Stimulated activated CD4-positive, alpha-beta T cell treated with anti-CD3 and anti-CD28 coated beads, Interleukin-4, amount 100 ng/mL, for 4 hours (primary cell): ENCODE data around the gene FUBP3.
"Not testable (repeated sequence)": the region's sequence is repeated elsewhere in the genome, so short reads cannot be mapped to it uniquely, and the experiment has no call there.

Experiments used
- DNase-seq, 2 experiments: peaks; one replicate each; pipeline ENCODE4 v3.0.0-alpha.2; 2020

FUBP3 gene

GRCh38 chr9:130663258-130663976 is 84.0 kb downstream of the FUBP3 start:
- DNase-seq = no peak

GRCh38 chr9:130663977-130664250 is 84.5 kb downstream of the FUBP3 start:
- no peak for DNase-seq

- DNase-seq = no peak
Observed at GRCh38 chr9:130664251-130665028, 85.1 kb downstream of the FUBP3 start, which contains the start of gene PRDM12. TSS of gene PRDM12 (plus strand) at chr9:130664594. CDS start at chr9:130664654, 60 bp downstream.

- DNase-seq = no peak
Observed at GRCh38 chr9:130665029-130665430, 85.7 kb downstream of the FUBP3 start.

- no peak for DNase-seq
Observed at GRCh38 chr9:130665431-130666392, 86.3 kb downstream of the FUBP3 start.

- DNase-seq = no peak
Observed at GRCh38 chr9:130666393-130667119, 87.2 kb downstream of the FUBP3 start.

GRCh38 chr9:130667120-130667435 is 87.7 kb downstream of the FUBP3 start:
- DNase-seq = no peak

- no peak for DNase-seq
Observed at GRCh38 chr9:130668196-130668595, 88.8 kb downstream of the FUBP3 start.

GRCh38 chr9:130668659-130669058 is 89.3 kb downstream of the FUBP3 start:
- DNase-seq = no peak

- no peak for DNase-seq
Observed at GRCh38 chr9:130669965-130670364, 90.6 kb downstream of the FUBP3 start.

GRCh38 chr9:130670644-130671043 is 91.3 kb downstream of the FUBP3 start:
- no peak for DNase-seq

GRCh38 chr9:130672466-130672865 is 93.1 kb downstream of the FUBP3 start:
- no peak for DNase-seq

GRCh38 chr9:130672933-130673615 is 93.7 kb downstream of the FUBP3 start:
- no peak for DNase-seq

GRCh38 chr9:130675396-130675795 is 96.0 kb downstream of the FUBP3 start:
- no peak for DNase-seq

GRCh38 chr9:130677252-130677651 is 97.9 kb downstream of the FUBP3 start:
- no peak for DNase-seq

GRCh38 chr9:130680836-130681768 is 101.7 kb downstream of the FUBP3 start:
- DNase-seq = peak; percentile 58 to 64

- DNase-seq = no peak
Observed at GRCh38 chr9:130681769-130682420, 102.5 kb downstream of the FUBP3 start.

- DNase-seq = peak; percentile 48 to 66
Observed at GRCh38 chr9:130682421-130683121, 103.2 kb downstream of the FUBP3 start.

GRCh38 chr9:130685104-130685503 is 105.7 kb downstream of the FUBP3 start:
- no peak for DNase-seq

GRCh38 chr9:130685945-130686344 is 106.6 kb downstream of the FUBP3 start:
- not testable (repeated sequence) for DNase-seq
